ENCODE results near the gene MARCKS.

Gene MARCKS

GRCh38 chr6:113848811-113849210 lies 8.3 kb upstream of the MARCKS start:
- no peak for DNase-seq (ENCODE audit: low read depth, low spot score)

GRCh38 chr6:113853252-113853651 lies 3.9 kb upstream of the MARCKS start:
- no peak for DNase-seq (ENCODE audit: low read depth, low spot score)

- DNase-seq (ENCODE audit: low read depth, low spot score) = peak; percentile 45
Observed at GRCh38 chr6:113854531-113855499, 2.3 kb upstream of the MARCKS start.

- DNase-seq (ENCODE audit: low read depth, low spot score) = no peak
Observed at GRCh38 chr6:113855500-113856374, 1.4 kb upstream of the MARCKS start.

GRCh38 chr6:113856375-113856624 lies 845 bp upstream of the MARCKS start:
- DNase-seq (ENCODE audit: low read depth, low spot score) = no peak

GRCh38 chr6:113857556-113858479 lies 673 bp downstream of the MARCKS start:
- no peak for DNase-seq (ENCODE audit: low read depth, low spot score)

GRCh38 chr6:113858480-113859348 lies 1.6 kb downstream of the MARCKS start:
- peak; percentile 56 for DNase-seq (ENCODE audit: low read depth, low spot score)

GRCh38 chr6:113859349-113860180 lies 2.4 kb downstream of the MARCKS start:
- DNase-seq (ENCODE audit: low read depth, low spot score) = no peak

- no peak for DNase-seq (ENCODE audit: low read depth, low spot score)
Observed at GRCh38 chr6:113860181-113860955, 3.2 kb downstream of the MARCKS start.

- no peak for DNase-seq (ENCODE audit: low read depth, low spot score)
Observed at GRCh38 chr6:113862112-113862511, 5.0 kb downstream of the MARCKS start.

GRCh38 chr6:113870917-113871316 lies 13.8 kb downstream of the MARCKS start:
- DNase-seq (ENCODE audit: low read depth, low spot score) = no peak

GRCh38 chr6:113871975-113872374 lies 14.8 kb downstream of the MARCKS start:
- DNase-seq (ENCODE audit: low read depth, low spot score) = no peak

GRCh38 chr6:113873043-113873667 lies 16.0 kb downstream of the MARCKS start:
- DNase-seq (ENCODE audit: low read depth, low spot score) = no peak

GRCh38 chr6:113875470-113875869 lies 18.3 kb downstream of the MARCKS start:
- no peak for DNase-seq (ENCODE audit: low read depth, low spot score)

- no peak for DNase-seq (ENCODE audit: low read depth, low spot score)
Observed at GRCh38 chr6:113876695-113877094, 19.6 kb downstream of the MARCKS start.

GRCh38 chr6:113879186-113880096 lies 22.3 kb downstream of the MARCKS start:
- DNase-seq (ENCODE audit: low read depth, low spot score) = no peak

GRCh38 chr6:113881478-113881980 lies 24.4 kb downstream of the MARCKS start:
- DNase-seq (ENCODE audit: low read depth, low spot score) = no peak

All from iPS DF 19.7 (cell line).